WTC11 (cell line): ENCODE results near the gene C5AR1. TPM values are rescaled to one million over a fixed set of nuclear protein-coding genes. Genes with fewer than 3 reads are reported as not detected.

ENCODE experiments used
- ATAC-seq: fragments of 200-7000 bp; cut with Tn5 transposase; 2 replicates; pipeline ENCODE4 v1.10.0; 2021; ENCODE audit warnings: mild to moderate bottlenecking, moderate library complexity
- CTCF ChIA-PET: fragments of 300-600 bp; sonication (Branson Sonifier 250); formaldehyde crosslinking; loops from one replicate; lab custom pipeline; 2021; ENCODE audit warnings: antibody characterized with exemption; lab: Charles Lee
- POLR2A ChIA-PET: fragments of 350-600 bp; sonication (Branson Sonifier 250); formaldehyde crosslinking; loops from one replicate; lab custom pipeline; 2021; ENCODE audit warnings: antibody characterized with exemption; lab: Charles Lee
- DNase-seq: peaks from one replicate; pipeline ENCODE4 v3.0.0; 2021; ENCODE audit warnings: low spot score
- H3K27ac Mint-ChIP-seq: 2 replicates; pipeline ENCODE4 v1.8.0; 2021; ENCODE audit warnings: mixed read lengths
- H3K27me3 Mint-ChIP-seq: 2 replicates; pipeline ENCODE4 v1.8.0; 2021; ENCODE audit warnings: low read depth, mild to moderate bottlenecking, moderate library complexity, mixed read lengths
- H3K36me3 Mint-ChIP-seq: 2 replicates; pipeline ENCODE4 v1.8.0; 2021; ENCODE audit warnings: mixed read lengths
- H3K4me1 Mint-ChIP-seq: 2 replicates; pipeline ENCODE4 v1.8.0; 2022; ENCODE audit warnings: mixed read lengths
- H3K4me3 Mint-ChIP-seq: 2 replicates; pipeline ENCODE4 v1.8.0; 2021; ENCODE audit warnings: mild to moderate bottlenecking, moderate library complexity, mixed read lengths
- H3K9me3 Mint-ChIP-seq: 2 replicates; pipeline ENCODE4 v1.8.0; 2021; ENCODE audit warnings: mixed read lengths
- ARID4B ChIP-seq: sonication (generic); formaldehyde crosslinking; IDR thresholded peaks from 2 replicates; pipeline ENCODE4 v1.8.0; 2023; ENCODE audit warnings: missing genetic modification reagents, mild to moderate bottlenecking, borderline replicate concordance
- ESRRA ChIP-seq: sonication (generic); formaldehyde crosslinking; IDR thresholded peaks from 2 replicates; pipeline ENCODE4 v1.8.1; 2022; ENCODE audit warnings: mild to moderate bottlenecking, missing genetic modification reagents, borderline replicate concordance
- FOXK1 ChIP-seq: sonication (generic); formaldehyde crosslinking; IDR thresholded peaks from 2 replicates; pipeline ENCODE4 v1.8.0; 2022; ENCODE audit warnings: mild to moderate bottlenecking, moderate library complexity, missing genetic modification reagents
- NFYB ChIP-seq: sonication (generic); formaldehyde crosslinking; conservative IDR thresholded peaks from 2 replicates; pipeline ENCODE4 v1.8.0; 2022; ENCODE audit warnings: low read depth, missing genetic modification reagents
- SMAD4 ChIP-seq: sonication (generic); formaldehyde crosslinking; IDR thresholded peaks from 2 replicates; pipeline ENCODE4 v1.8.0; 2022; ENCODE audit warnings: mild to moderate bottlenecking, missing genetic modification reagents
- SP1 ChIP-seq: sonication (generic); formaldehyde crosslinking; conservative IDR thresholded peaks from 2 replicates; pipeline ENCODE4 v1.8.1; 2022; ENCODE audit warnings: missing genetic modification reagents
- ZMAT4 ChIP-seq: fragments of 250-450 bp; sonication (Bioruptor Pico); IDR thresholded peaks from 2 replicates; pipeline ENCODE4 v1.9.0; 2021; ENCODE audit warnings: mild to moderate bottlenecking
- ZNF138 ChIP-seq: sonication (generic); formaldehyde crosslinking; conservative IDR thresholded peaks from 2 replicates; pipeline ENCODE4 v1.8.1; 2022; ENCODE audit warnings: mild to moderate bottlenecking, moderate library complexity, missing genetic modification reagents
- ZNF232 ChIP-seq: sonication (generic); formaldehyde crosslinking; IDR thresholded peaks from 2 replicates; pipeline ENCODE4 v1.8.0; 2022; ENCODE audit warnings: mild to moderate bottlenecking, missing genetic modification reagents
- ZNF281 ChIP-seq: sonication (generic); formaldehyde crosslinking; IDR thresholded peaks from 2 replicates; pipeline ENCODE4 v1.8.0; 2023; ENCODE audit warnings: mild to moderate bottlenecking, missing genetic modification reagents
- ZNF425 ChIP-seq: fragments of 250-450 bp; sonication (Bioruptor Pico); conservative IDR thresholded peaks from 2 replicates; pipeline ENCODE4 v1.9.0; 2021; ENCODE audit warnings: mild to moderate bottlenecking
- ZSCAN18 ChIP-seq: fragments of 250-450 bp; sonication (Bioruptor Pico); IDR thresholded peaks from 2 replicates; pipeline ENCODE4 v2.1.2; 2022; ENCODE audit warnings: mild to moderate bottlenecking, moderate library complexity
- total RNA-seq: library from RNA; stranded (reverse); gene quantifications from 3 replicates; pipeline ENCODE4 v1.2.3, GENCODE V29; 2021
- TF ChIP-seq, protein P1 (sequence below): sonication (generic); formaldehyde crosslinking; IDR thresholded peaks from 2 replicates; pipeline ENCODE4 v1.8.1; 2023; ENCODE audit warnings: mild to moderate bottlenecking, missing genetic modification reagents
- TF ChIP-seq, protein P2 (sequence below): sonication (generic); formaldehyde crosslinking; IDR thresholded peaks from 2 replicates; pipeline ENCODE4 v1.8.0; 2022; ENCODE audit warnings: missing genetic modification reagents
- TF ChIP-seq, protein P3 (sequence below): sonication (generic); formaldehyde crosslinking; IDR thresholded peaks from 2 replicates; pipeline ENCODE4 v1.8.0; 2022; ENCODE audit warnings: mild to moderate bottlenecking, missing genetic modification reagents

Gene C5AR1
- total RNA-seq, 1 experiment from 2014 or later, result 0.28 TPM

DNA sequence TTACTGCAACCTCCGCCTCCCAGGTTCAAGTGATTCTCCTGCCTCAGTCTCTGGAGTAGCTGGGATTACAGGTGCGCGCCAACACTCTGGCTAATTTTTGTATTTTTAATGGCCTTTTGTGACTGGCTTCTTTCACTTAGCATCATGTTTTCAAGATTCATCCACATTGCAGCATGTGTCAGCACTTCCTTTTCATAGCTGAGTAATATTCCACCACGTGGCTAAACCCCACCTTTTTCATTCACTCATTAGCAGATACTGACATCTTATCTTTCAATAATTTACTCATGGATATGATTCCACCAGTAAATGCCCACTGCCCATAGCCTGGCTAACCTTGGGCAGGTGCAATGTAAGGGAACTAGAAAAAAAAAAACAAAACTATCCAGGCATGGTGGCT is 6.9 kb downstream of the C5AR1 start (continued):
- no peak for TF ChIP-seq ZNF281 (CRISPR knock-in tag)
- no peak for TF ChIP-seq ZNF232 (CRISPR knock-in tag)
- TF ChIP-seq ESRRA (CRISPR knock-in tag), result no peak
- TF ChIP-seq SP1 (CRISPR knock-in tag), result no peak
- no peak for TF ChIP-seq ZNF425 (CRISPR knock-in tag)
- TF ChIP-seq, protein P1, sequence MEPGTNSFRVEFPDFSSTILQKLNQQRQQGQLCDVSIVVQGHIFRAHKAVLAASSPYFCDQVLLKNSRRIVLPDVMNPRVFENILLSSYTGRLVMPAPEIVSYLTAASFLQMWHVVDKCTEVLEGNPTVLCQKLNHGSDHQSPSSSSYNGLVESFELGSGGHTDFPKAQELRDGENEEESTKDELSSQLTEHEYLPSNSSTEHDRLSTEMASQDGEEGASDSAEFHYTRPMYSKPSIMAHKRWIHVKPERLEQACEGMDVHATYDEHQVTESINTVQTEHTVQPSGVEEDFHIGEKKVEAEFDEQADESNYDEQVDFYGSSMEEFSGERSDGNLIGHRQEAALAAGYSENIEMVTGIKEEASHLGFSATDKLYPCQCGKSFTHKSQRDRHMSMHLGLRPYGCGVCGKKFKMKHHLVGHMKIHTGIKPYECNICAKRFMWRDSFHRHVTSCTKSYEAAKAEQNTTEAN, result no peak
- no peak for TF ChIP-seq ZMAT4 (CRISPR knock-in tag)

DNA sequence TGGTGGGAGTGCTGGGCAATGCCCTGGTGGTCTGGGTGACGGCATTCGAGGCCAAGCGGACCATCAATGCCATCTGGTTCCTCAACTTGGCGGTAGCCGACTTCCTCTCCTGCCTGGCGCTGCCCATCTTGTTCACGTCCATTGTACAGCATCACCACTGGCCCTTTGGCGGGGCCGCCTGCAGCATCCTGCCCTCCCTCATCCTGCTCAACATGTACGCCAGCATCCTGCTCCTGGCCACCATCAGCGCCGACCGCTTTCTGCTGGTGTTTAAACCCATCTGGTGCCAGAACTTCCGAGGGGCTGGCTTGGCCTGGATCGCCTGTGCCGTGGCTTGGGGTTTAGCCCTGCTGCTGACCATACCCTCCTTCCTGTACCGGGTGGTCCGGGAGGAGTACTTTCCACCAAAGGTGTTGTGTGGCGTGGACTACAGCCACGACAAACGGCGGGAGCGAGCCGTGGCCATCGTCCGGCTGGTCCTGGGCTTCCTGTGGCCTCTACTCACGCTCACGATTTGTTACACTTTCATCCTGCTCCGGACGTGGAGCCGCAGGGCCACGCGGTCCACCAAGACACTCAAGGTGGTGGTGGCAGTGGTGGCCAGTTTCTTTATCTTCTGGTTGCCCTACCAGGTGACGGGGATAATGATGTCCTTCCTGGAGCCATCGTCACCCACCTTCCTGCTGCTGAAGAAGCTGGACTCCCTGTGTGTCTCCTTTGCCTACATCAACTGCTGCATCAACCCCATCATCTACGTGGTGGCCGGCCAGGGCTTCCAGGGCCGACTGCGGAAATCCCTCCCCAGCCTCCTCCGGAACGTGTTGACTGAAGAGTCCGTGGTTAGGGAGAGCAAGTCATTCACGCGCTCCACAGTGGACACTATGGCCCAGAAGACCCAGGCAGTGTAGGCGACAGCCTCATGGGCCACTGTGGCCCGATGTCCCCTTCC is 10.5 kb downstream of the C5AR1 start:
- no peak overlapping the region for H3K27ac Mint-ChIP-seq
- TF ChIP-seq SMAD4 (CRISPR knock-in tag) (no peak), ARID4B (CRISPR knock-in tag) (no peak), ZNF138 (no peak), ZSCAN18 (CRISPR knock-in tag) (no peak), NFYB (CRISPR knock-in tag) (no peak), FOXK1 (no peak)
- TF ChIP-seq, protein P2, sequence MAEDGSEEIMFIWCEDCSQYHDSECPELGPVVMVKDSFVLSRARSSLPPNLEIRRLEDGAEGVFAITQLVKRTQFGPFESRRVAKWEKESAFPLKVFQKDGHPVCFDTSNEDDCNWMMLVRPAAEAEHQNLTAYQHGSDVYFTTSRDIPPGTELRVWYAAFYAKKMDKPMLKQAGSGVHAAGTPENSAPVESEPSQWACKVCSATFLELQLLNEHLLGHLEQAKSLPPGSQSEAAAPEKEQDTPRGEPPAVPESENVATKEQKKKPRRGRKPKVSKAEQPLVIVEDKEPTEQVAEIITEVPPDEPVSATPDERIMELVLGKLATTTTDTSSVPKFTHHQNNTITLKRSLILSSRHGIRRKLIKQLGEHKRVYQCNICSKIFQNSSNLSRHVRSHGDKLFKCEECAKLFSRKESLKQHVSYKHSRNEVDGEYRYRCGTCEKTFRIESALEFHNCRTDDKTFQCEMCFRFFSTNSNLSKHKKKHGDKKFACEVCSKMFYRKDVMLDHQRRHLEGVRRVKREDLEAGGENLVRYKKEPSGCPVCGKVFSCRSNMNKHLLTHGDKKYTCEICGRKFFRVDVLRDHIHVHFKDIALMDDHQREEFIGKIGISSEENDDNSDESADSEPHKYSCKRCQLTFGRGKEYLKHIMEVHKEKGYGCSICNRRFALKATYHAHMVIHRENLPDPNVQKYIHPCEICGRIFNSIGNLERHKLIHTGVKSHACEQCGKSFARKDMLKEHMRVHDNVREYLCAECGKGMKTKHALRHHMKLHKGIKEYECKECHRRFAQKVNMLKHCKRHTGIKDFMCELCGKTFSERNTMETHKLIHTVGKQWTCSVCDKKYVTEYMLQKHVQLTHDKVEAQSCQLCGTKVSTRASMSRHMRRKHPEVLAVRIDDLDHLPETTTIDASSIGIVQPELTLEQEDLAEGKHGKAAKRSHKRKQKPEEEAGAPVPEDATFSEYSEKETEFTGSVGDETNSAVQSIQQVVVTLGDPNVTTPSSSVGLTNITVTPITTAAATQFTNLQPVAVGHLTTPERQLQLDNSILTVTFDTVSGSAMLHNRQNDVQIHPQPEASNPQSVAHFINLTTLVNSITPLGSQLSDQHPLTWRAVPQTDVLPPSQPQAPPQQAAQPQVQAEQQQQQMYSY, result no peak
- TF ChIP-seq, protein P3, sequence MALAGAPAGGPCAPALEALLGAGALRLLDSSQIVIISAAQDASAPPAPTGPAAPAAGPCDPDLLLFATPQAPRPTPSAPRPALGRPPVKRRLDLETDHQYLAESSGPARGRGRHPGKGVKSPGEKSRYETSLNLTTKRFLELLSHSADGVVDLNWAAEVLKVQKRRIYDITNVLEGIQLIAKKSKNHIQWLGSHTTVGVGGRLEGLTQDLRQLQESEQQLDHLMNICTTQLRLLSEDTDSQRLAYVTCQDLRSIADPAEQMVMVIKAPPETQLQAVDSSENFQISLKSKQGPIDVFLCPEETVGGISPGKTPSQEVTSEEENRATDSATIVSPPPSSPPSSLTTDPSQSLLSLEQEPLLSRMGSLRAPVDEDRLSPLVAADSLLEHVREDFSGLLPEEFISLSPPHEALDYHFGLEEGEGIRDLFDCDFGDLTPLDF (CRISPR knock-in tag), result no peak

More for the DNA sequence above, 10.5 kb downstream of the C5AR1 start:
- no peak for DNase-seq
- peaks cover 6% of the 10 kb centered on the region for H3K9me3 Mint-ChIP-seq
- POLR2A ChIA-PET, result no interaction called here
- CTCF ChIA-PET, result no interaction called here
- H3K4me1 Mint-ChIP-seq, result peaks cover 3% of the 10 kb centered on the region; the same call in 1 of the 2 replicates
- ATAC-seq, result no peak
- H3K36me3 Mint-ChIP-seq, result no peaks in the 10 kb centered on the region
- no peak overlapping the region for H3K4me3 Mint-ChIP-seq
- H3K27me3 Mint-ChIP-seq, result peaks cover 3% of the 10 kb centered on the region; the same call in 1 of the 2 replicates
